Panc1 (cell line): ENCODE measurements around the gene GNAQ. TPM values are rescaled to one million over a fixed set of nuclear protein-coding genes. Genes with fewer than 3 reads are reported as not detected.

Experiments
- ATAC-seq: fragments of 200-7000 bp; cut with Tn5 transposase; 2 replicates; pipeline ENCODE4 v1.9.1; 2020; ENCODE audit warnings: mild to moderate bottlenecking, moderate library complexity
- BruUV-seq: library from RNA; stranded (reverse); fragments of 400-500 nt; replicated peaks from 2 replicates; lab custom pipeline; 2021; lab: Mats Ljungman, UMichigan
- CTCF ChIA-PET: fragments of 300-600 bp; sonication (Branson Sonifier 250); formaldehyde crosslinking; loops from one replicate; lab custom pipeline; 2022; ENCODE audit warnings: antibody characterized with exemption; lab: Charles Lee
- POLR2A ChIA-PET: fragments of 300-600 bp; sonication (Branson Sonifier 250); formaldehyde crosslinking; loops from one replicate; lab custom pipeline; 2022; ENCODE audit warnings: antibody characterized with exemption; lab: Charles Lee
- DNase-seq: peaks from one replicate; pipeline ENCODE4 v3.0.0-alpha.2; 2010; ENCODE audit warnings: low read depth, low spot score
- H3K27ac ChIP-seq: 2 replicates; pipeline ENCODE4 v1.5.1; 2011; ENCODE audit warnings: mild to moderate bottlenecking, low read length, inconsistent platforms
- H3K27me3 ChIP-seq: fragments of 200-500 bp; sonication (Bioruptor generic); 2 replicates; pipeline ENCODE4 v1.6.0; 2014; ENCODE audit warnings: low read length, inconsistent platforms; ENCODE audit not compliant: control insufficient read depth, insufficient read depth
- H3K36me3 ChIP-seq: fragments of 200-500 bp; sonication (Bioruptor generic); 2 replicates; pipeline ENCODE4 v1.5.1; 2014; ENCODE audit warnings: inconsistent platforms, mild to moderate bottlenecking, low read length, moderate library complexity; ENCODE audit not compliant: control insufficient read depth, insufficient read depth
- H3K4me1 ChIP-seq: 2 replicates; pipeline ENCODE4 v1.5.1; 2011; ENCODE audit warnings: inconsistent platforms, mild to moderate bottlenecking, low read length, moderate library complexity; ENCODE audit not compliant: control insufficient read depth, insufficient read depth
- H3K4me3 ChIP-seq, 2 experiments: 2 replicates each; pipeline ENCODE4 v1.5.1; 2011 to 2012; ENCODE audit warnings: low read depth in 2 of 2, low read length in 2 of 2, mild to moderate bottlenecking in 2 of 2, inconsistent platforms in 1 of 2, moderate library complexity in 1 of 2
- H3K9me3 ChIP-seq: fragments of 200-500 bp; sonication (Bioruptor generic); 2 replicates; pipeline ENCODE4 v1.5.1; 2014; ENCODE audit warnings: low read depth, mild to moderate bottlenecking, inconsistent platforms, low read length, moderate library complexity; ENCODE audit not compliant: control insufficient read depth, insufficient read depth
- POLR2AphosphoS5 ChIP-seq: IDR thresholded peaks from 2 replicates; pipeline ENCODE4 v1.6.1; 2012; ENCODE audit warnings: mild to moderate bottlenecking, low read depth, low read length, moderate library complexity
- SIN3A ChIP-seq: IDR thresholded peaks from 2 replicates; pipeline ENCODE4 v1.6.1; 2012; ENCODE audit warnings: low read depth, mild to moderate bottlenecking, low read length, moderate library complexity, borderline replicate concordance; ENCODE audit not compliant: insufficient read depth
- TCF7L2 ChIP-seq: IDR thresholded peaks from 2 replicates; pipeline ENCODE4 v1.6.1; 2011; ENCODE audit warnings: mild to moderate bottlenecking, low read depth, low read length, inconsistent platforms
- in situ Hi-C: cut with HindIII; loops from 2 replicates; pipeline ENCODE4 v1.10.0; 2016; ENCODE audit warnings: low sequenced_read_pairs, low pct_unique_long_range_greater_than_20kb
- intact Hi-C: fragments of 100-400 bp; cut with micrococcal nuclease; formaldehyde crosslinking; loops from one replicate; pipeline ENCODE4 v1.10.0; 2022; ENCODE audit not compliant: unreplicated experiment
- total RNA-seq: library from RNA; stranded (reverse); gene quantifications from one replicate; pipeline ENCODE4 v1.2.1, GENCODE V29; 2021; ENCODE audit not compliant: unreplicated experiment
- TF ChIP-seq, protein P1 (sequence below): fragments of 450-650 bp; IDR thresholded peaks from 2 replicates; pipeline ENCODE4 v1.5.1; 2017; ENCODE audit warnings: mild to moderate bottlenecking
- TF ChIP-seq, protein P2 (sequence below), 2 experiments: IDR thresholded peaks; 2 replicates each; pipeline ENCODE4 v1.6.1; 2011 to 2012; ENCODE audit warnings: low read depth in 2 of 2, control low read depth in 1 of 2, low read length in 1 of 2, mild to moderate bottlenecking in 1 of 2, moderate library complexity in 1 of 2; ENCODE audit not compliant: insufficient read depth in 1 of 2

The GNAQ gene
- total RNA-seq, 1 experiment from 2014 or later = 34.5 TPM

DNA sequence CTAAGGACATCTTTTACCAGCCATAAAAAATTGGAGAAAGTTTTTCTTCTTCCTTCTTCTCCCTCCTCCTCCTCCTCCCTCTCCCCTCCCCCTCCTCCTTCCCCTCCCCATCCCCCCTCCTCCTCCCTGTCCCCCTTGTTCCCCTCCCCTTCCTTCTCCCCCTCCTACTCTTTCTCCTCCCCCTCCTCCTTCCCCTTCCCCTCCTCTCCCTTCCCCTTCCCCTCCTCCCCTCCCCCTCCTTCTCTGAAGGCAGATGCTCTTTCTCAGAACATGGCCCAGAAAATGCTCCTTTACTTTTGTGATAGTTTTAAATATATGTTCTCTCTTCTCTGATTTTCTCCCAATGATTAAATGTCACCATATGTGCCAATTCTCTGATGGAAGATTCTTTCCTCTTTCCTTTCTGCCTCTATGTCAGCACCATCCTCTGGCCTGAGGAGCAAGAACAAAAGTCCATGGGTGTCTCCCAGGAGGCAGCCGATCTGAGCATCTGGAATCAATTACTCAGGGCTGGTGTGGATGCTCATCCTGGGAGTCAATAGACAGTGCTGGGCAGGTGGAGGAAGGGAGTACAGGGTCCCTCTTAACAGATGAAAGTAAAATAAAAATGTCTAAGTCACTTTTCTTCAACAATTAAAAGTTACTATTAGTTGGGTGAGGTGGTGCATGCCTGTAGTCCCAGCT lies 320.5 kb downstream of the GNAQ start:
- BruUV-seq = no TSS peak
- DNase-seq (no peak), ATAC-seq (no peak)
- H3K27me3 ChIP-seq = no peaks in the 10 kb centered on the region
- intact Hi-C loops = no loop called here
- H3K9me3 ChIP-seq = no peaks in the 10 kb centered on the region
- no peaks in the 10 kb centered on the region for H3K36me3 ChIP-seq
- no peak overlapping the region for H3K27ac ChIP-seq
- POLR2A ChIA-PET = no interaction called here
- CTCF ChIA-PET = no interaction called here
- in situ Hi-C loops = no loop called here
- no peak overlapping the region for H3K4me3 ChIP-seq
- no peaks in the 10 kb centered on the region for H3K4me1 ChIP-seq
- no peak for TF ChIP-seq POLR2AphosphoS5
- TF ChIP-seq TCF7L2 = no peak
- TF ChIP-seq, protein P1, sequence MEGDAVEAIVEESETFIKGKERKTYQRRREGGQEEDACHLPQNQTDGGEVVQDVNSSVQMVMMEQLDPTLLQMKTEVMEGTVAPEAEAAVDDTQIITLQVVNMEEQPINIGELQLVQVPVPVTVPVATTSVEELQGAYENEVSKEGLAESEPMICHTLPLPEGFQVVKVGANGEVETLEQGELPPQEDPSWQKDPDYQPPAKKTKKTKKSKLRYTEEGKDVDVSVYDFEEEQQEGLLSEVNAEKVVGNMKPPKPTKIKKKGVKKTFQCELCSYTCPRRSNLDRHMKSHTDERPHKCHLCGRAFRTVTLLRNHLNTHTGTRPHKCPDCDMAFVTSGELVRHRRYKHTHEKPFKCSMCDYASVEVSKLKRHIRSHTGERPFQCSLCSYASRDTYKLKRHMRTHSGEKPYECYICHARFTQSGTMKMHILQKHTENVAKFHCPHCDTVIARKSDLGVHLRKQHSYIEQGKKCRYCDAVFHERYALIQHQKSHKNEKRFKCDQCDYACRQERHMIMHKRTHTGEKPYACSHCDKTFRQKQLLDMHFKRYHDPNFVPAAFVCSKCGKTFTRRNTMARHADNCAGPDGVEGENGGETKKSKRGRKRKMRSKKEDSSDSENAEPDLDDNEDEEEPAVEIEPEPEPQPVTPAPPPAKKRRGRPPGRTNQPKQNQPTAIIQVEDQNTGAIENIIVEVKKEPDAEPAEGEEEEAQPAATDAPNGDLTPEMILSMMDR = no peak
- no peak for TF ChIP-seq SIN3A
- TF ChIP-seq, protein P2, sequence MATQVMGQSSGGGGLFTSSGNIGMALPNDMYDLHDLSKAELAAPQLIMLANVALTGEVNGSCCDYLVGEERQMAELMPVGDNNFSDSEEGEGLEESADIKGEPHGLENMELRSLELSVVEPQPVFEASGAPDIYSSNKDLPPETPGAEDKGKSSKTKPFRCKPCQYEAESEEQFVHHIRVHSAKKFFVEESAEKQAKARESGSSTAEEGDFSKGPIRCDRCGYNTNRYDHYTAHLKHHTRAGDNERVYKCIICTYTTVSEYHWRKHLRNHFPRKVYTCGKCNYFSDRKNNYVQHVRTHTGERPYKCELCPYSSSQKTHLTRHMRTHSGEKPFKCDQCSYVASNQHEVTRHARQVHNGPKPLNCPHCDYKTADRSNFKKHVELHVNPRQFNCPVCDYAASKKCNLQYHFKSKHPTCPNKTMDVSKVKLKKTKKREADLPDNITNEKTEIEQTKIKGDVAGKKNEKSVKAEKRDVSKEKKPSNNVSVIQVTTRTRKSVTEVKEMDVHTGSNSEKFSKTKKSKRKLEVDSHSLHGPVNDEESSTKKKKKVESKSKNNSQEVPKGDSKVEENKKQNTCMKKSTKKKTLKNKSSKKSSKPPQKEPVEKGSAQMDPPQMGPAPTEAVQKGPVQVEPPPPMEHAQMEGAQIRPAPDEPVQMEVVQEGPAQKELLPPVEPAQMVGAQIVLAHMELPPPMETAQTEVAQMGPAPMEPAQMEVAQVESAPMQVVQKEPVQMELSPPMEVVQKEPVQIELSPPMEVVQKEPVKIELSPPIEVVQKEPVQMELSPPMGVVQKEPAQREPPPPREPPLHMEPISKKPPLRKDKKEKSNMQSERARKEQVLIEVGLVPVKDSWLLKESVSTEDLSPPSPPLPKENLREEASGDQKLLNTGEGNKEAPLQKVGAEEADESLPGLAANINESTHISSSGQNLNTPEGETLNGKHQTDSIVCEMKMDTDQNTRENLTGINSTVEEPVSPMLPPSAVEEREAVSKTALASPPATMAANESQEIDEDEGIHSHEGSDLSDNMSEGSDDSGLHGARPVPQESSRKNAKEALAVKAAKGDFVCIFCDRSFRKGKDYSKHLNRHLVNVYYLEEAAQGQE (IDR thresholded peaks at IDR 0.05; ENCODE audit: insufficient read depth in 1 of 2, low read depth in 2 of 2, low read length in 1 of 2) = no peak

DNA sequence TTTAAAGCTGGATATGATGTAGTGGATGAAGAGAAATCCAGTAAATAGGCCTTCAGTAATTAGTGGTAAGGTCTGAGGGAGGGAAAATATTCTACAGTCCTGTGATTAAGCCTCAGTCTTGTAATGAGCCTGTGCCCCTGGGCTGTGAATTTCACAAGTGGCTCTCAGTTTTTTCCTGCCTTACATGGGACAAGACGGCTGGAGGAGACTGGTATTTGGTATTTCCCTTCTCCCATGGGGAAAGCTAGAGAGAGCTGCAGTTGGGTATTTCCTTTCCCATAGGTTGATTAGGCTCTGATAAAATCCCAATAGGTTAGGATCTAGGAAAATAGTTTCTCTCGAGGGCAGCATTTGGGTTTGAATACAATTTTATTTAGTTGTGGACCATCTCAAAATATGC lies 321.3 kb downstream of the GNAQ start:
- ChIA-PET CTCF (no interaction called here), POLR2A (no interaction called here)
- H3K27ac ChIP-seq = no peak overlapping the region
- TF ChIP-seq POLR2AphosphoS5 = no peak
- TF ChIP-seq, protein P2 (IDR thresholded peaks at IDR 0.05; ENCODE audit: insufficient read depth in 1 of 2, low read depth in 2 of 2, low read length in 1 of 2) = no peak
- TF ChIP-seq SIN3A = no peak
- TF ChIP-seq TCF7L2 = no peak
- TF ChIP-seq, protein P1 = no peak
- no peak overlapping the region for H3K4me3 ChIP-seq
- no peaks in the 10 kb centered on the region for H3K4me1 ChIP-seq
- ATAC-seq (no peak), DNase-seq (no peak)
- in situ Hi-C loops (no loop called here), intact Hi-C loops (no loop called here)
- no peaks in the 10 kb centered on the region for H3K36me3 ChIP-seq
- H3K27me3 ChIP-seq = no peaks in the 10 kb centered on the region
- no TSS peak for BruUV-seq
- H3K9me3 ChIP-seq = no peaks in the 10 kb centered on the region
